GM19351 (cell line): ENCODE results near the gene MRGPRD.

Source experiments
- ATAC-seq: cut with Tn5 transposase; IDR thresholded peaks from one replicate; pipeline ENCODE4 v1.9.1; 2021; ENCODE audit warnings: mild to moderate bottlenecking, moderate library complexity; ENCODE audit not compliant: unreplicated experiment

MRGPRD gene

GRCh38 chr11:68948935-68949334, 31.9 kb downstream of the MRGPRD start:
- no peak for ATAC-seq

GRCh38 chr11:68948496-68948895, 32.3 kb downstream of the MRGPRD start:
- ATAC-seq = no peak

GRCh38 chr11:68947151-68947550, 33.6 kb downstream of the MRGPRD start:
- ATAC-seq = no peak

- no peak for ATAC-seq
These were observed 34.2 kb downstream of the MRGPRD start for GRCh38 chr11:68946416-68947090.

DNA sequence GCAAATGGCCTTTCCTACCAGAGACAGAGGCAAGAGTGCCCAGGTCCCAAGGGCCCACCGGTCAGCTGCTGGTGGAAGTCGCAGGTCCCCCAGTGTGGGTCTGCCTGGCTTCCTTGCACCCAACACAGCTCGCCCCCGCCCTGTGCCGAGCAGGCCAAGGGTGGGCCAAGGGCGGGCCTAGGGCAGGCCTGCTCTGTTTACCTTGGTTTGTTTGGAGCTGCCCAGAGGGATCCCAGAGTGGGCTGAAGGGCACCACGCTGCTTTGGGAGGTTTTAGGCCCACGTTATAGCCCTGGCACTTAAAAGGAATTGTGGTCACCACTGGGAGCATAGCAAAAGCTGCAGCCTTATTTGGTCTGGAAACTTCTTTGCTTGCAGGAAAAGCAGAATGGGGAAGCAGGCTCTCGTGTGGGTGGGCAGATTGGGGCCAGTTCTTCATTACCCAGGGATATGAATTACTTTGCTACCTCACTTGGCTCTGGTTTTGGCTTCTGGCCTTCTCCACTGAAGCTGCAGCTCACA, 38.0 kb downstream of the MRGPRD start:
- no peak for ATAC-seq

GRCh38 chr11:68942095-68942620, 38.6 kb downstream of the MRGPRD start:
- ATAC-seq = no peak

DNA sequence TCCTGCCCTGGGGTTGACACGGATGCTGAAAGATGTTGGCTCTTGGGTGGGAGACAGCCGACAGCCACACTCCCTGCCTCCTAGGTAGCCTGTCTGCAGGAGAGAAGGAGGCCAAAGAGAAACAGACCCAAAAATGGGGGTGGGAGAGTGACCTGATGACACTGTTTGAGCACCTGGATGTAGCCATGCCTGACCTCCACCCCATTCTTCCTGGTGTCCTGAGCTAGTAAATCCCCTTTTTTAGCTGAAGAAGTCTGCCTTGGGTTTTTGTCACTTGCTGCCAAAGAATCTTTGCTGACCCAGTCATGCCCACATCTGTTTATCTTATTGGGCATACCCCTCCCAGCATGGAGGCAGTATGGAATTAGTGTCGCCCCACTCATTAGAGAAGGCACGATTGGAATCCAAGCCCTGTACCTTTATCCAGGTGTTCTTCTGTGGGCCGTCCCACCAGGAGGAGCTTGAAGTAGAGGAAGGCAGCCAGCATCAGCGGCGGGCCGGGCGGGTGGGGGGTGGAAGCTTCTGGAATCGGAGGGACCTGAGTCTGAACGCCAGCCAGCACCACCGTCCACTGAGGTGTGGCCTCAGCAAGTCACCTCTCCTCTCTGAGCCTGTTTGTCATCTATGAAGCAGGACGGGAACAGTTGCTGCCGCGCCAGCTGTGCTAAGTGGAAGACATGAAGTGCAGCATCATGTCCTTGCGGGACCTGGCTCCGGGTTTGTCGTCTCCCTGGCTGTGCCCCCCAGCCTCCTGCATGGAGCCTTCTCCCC, 39.3 kb downstream of the MRGPRD start:
- no peak for ATAC-seq

GRCh38 chr11:68940651-68941323, 40.0 kb downstream of the MRGPRD start:
- no peak for ATAC-seq

GRCh38 chr11:68939583-68940555, 40.9 kb downstream of the MRGPRD start:
- no peak for ATAC-seq

GRCh38 chr11:68938816-68939582, 41.8 kb downstream of the MRGPRD start:
- ATAC-seq = no peak

DNA sequence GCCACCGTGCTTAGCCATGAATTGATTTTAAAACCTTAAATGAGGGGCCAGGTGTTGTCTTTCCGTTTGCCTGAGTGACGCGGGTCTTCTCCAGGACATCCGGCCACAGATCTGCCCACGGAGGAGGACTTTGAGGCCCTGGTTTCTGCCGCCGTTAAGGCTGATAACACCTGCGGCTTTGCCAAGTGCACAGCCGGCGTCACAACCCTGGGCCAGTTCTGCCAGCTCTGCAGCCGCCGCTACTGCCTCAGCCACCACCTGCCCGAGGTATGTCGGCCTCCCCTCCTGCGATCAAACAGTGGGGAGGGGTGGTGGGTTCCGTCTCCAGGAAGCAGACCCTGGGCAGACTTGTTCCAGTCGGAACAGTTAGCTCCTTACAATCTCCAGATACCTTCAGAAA, 42.7 kb downstream of the MRGPRD start:
- no peak for ATAC-seq

- ATAC-seq = no peak
These were observed 43.8 kb downstream of the MRGPRD start for GRCh38 chr11:68936676-68937620.

- ATAC-seq = no peak
These were observed 44.5 kb downstream of the MRGPRD start for GRCh38 chr11:68936358-68936636.

DNA sequence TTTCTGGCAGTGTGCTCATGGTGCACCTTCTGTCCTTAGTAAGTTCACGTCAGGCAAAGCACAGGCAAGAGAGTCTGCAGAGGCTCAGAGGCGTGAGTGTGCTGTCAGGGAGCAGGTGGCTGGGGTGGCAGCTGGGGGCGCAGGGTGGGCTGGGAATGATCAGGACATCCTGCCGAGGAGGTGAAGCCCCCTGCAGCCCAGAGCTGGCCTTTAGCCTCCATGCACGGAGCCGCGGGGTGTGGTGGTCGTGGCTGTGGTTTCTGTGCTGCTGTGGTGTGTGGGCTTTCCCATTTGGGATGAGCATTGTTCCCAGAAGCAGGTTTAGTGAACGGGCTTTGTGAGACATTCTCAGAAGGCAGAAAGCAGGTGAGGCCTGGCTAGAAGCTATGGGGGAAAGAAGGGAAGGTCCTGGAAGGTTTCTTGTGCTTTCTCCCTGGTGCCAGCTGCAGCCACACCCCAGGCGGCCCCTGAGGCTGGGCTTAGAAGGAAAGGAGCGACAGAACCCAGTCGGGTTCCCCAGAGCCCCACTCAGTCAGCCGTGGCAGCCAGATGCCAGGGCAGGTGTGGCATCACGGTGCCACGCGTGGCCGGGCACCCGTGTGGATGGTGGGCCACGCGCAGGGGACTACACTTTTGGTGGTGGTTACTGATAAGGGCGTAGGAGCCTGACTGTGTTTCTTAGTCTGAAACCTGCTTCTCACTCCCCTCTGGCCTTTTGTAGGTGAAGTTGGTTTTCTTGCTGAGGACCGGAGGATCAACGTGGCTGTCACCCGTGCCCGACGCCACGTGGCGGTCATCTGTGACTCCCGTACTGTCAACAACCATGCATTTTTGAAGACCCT, 45.0 kb downstream of the MRGPRD start:
- no peak for ATAC-seq

DNA sequence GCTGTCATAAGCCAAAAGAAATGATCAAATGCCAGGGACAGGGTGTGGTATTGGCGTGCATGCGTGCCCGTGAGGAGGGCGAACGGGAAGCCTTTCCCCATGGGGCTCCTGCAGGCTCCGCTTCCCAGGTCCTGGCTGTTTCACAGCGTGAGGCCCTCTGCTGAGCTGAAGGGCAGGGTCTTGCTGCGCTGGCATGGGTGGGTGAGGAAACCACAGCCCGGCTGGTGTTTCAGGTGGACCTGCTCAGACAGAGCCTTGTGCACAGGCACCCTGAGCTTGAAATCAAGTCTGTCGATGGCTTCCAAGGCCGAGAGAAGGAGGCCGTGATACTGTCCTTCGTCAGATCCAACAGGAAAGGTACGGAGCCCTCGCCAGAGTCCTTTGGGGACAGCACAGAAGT, 45.7 kb downstream of the MRGPRD start:
- no peak for ATAC-seq

DNA sequence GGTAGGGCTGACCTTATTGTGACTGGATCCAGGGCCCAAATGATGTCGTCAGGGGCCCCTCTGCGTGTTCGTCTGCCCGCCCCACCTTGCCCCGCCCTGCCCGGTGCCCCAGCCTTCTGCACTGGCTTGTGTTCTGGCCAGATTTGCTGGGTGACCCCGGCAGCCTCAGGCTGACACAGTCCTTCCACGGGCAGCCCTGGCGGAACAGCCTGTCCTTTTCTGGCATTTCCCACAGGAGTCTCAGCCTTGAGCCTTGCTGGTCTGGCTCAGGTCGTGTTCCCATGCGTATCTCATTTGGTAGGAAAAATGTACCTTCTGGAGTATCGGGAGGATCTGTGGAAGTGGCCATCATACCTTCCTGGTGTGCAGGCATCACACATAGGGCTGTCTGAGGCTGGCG, 46.1 kb downstream of the MRGPRD start:
- ATAC-seq = no peak

GRCh38 chr11:68934321-68934645, 46.5 kb downstream of the MRGPRD start:
- no peak for ATAC-seq
